ENCODE data around the gene OXA1L. TPM values are rescaled to one million over a fixed set of nuclear protein-coding genes. Genes with fewer than 3 reads are reported as not detected.

Gene OXA1L
- total and polyA plus RNA-seq, 2 of the 13 experiments (the other 11 are each of a cell fraction or from before 2014, with no cell fraction given) = 230 to 589 TPM

DNA sequence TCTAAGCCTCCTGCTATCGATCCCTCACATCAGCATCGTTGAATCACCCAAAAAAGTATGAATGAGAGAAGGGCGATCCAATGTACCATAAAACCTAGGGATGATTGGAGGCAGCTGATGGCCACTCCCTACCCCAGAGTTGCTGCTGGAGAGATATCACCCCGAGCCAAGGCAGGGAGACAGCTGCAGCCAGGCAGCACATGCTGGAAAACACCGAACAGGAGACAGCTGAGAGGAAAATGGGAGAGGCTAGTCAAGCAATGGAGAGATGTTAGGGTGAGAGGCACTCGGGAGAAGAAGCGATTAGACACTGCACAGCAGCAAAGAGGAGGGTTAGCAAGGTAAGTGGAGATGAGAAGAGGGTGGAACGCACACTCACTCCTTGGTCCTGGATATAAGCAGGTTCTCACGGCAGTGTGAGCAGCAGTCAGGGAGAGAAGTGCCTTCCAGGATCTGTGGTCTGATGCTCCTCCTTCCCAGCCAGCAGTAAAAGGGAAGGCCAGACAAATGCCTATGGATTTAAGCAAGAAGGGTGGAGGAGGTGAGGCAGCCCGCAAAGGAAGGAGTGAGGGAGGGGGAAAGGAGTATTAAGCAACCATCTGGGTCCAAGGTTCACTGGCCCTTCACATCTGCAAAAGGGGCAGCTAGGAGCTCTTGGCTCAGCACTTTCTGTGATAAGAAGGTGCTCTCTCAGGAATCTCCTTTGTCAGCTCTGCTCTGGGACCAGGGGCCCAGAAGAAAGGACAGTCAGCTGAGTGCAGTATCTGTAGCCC lies 48.6 kb downstream of the OXA1L start, which contains the start of gene SLC7A7 (continued):
- TF ChIP-seq, protein P1, sequence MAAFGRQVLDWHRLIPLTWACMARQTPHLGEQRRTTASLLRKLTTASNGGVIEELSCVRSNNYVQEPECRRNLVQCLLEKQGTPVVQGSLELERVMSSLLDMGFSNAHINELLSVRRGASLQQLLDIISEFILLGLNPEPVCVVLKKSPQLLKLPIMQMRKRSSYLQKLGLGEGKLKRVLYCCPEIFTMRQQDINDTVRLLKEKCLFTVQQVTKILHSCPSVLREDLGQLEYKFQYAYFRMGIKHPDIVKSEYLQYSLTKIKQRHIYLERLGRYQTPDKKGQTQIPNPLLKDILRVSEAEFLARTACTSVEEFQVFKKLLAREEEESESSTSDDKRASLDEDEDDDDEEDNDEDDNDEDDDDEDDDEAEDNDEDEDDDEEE (CRISPR knock-in tag; IDR thresholded peaks at IDR 0.05) = no peak; the same call in 1 of the 2 replicates
- TF ChIP-seq SMARCE1 (IDR thresholded peaks at IDR 0.05; ENCODE audit: borderline replicate concordance) (no peak), TCF12 (IDR thresholded peaks at IDR 0.05) (no peak), TCF12 (CRISPR knock-in tag; IDR thresholded peaks at IDR 0.05) (no peak), ZNF230 (CRISPR knock-in tag; IDR thresholded peaks at IDR 0.05) (0 out of 2 replicates have a peak, but pooled peaks have one; percentile 66), ZNF614 (CRISPR knock-in tag; IDR thresholded peaks at IDR 0.05; ENCODE audit: borderline replicate concordance) (peak; percentile 19; the same call in 1 of the 2 replicates), FOXO1 (CRISPR knock-in tag; IDR thresholded peaks at IDR 0.05) (0 out of 2 replicates have a peak, but pooled peaks have one; percentile 10), ZFYVE20 (CRISPR knock-in tag; IDR thresholded peaks at IDR 0.05; ENCODE audit: borderline replicate concordance, low read depth) (peak; percentile 83; the same call in 1 of the 2 replicates), CHCHD3 (CRISPR knock-in tag; IDR thresholded peaks at IDR 0.05) (0 out of 2 replicates have a peak, but pooled peaks have one; percentile 82), CEBPG (CRISPR knock-in tag; IDR thresholded peaks at IDR 0.05) (peak; percentile 91), KDM5A (IDR thresholded peaks at IDR 0.05; ENCODE audit: borderline replicate concordance, low read length) (no peak), ZFP90 (CRISPR knock-in tag; IDR thresholded peaks at IDR 0.05; ENCODE audit: borderline replicate concordance) (0 out of 2 replicates have a peak, but pooled peaks have one; percentile 33), GABPB1 (CRISPR knock-in tag; IDR thresholded peaks at IDR 0.05) (peak; percentile 17; the same call in 1 of the 2 replicates), ZNF326 (CRISPR knock-in tag; IDR thresholded peaks at IDR 0.05; ENCODE audit: borderline replicate concordance) (0 out of 2 replicates have a peak, but pooled peaks have one; percentile 20), ZFP1 (CRISPR knock-in tag; IDR thresholded peaks at IDR 0.05) (no peak), ZNF510 (CRISPR knock-in tag; IDR thresholded peaks at IDR 0.05; ENCODE audit: low read depth) (no peak), SP1 (IDR thresholded peaks at IDR 0.05) (no peak), SP1 (CRISPR knock-in tag; IDR thresholded peaks at IDR 0.05) (no peak)
- TF ChIP-seq, protein P2, sequence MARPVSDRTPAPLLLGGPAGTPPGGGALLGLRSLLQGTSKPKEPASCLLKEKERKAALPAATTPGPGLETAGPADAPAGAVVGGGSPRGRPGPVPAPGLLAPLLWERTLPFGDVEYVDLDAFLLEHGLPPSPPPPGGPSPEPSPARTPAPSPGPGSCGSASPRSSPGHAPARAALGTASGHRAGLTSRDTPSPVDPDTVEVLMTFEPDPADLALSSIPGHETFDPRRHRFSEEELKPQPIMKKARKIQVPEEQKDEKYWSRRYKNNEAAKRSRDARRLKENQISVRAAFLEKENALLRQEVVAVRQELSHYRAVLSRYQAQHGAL (CRISPR knock-in tag; IDR thresholded peaks at IDR 0.05; ENCODE audit: not compliant biosample characterization) = no peak
- TF ChIP-seq, protein P3, sequence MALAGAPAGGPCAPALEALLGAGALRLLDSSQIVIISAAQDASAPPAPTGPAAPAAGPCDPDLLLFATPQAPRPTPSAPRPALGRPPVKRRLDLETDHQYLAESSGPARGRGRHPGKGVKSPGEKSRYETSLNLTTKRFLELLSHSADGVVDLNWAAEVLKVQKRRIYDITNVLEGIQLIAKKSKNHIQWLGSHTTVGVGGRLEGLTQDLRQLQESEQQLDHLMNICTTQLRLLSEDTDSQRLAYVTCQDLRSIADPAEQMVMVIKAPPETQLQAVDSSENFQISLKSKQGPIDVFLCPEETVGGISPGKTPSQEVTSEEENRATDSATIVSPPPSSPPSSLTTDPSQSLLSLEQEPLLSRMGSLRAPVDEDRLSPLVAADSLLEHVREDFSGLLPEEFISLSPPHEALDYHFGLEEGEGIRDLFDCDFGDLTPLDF (CRISPR knock-in tag; IDR thresholded peaks at IDR 0.05) = no peak
- TF ChIP-seq, protein P4, sequence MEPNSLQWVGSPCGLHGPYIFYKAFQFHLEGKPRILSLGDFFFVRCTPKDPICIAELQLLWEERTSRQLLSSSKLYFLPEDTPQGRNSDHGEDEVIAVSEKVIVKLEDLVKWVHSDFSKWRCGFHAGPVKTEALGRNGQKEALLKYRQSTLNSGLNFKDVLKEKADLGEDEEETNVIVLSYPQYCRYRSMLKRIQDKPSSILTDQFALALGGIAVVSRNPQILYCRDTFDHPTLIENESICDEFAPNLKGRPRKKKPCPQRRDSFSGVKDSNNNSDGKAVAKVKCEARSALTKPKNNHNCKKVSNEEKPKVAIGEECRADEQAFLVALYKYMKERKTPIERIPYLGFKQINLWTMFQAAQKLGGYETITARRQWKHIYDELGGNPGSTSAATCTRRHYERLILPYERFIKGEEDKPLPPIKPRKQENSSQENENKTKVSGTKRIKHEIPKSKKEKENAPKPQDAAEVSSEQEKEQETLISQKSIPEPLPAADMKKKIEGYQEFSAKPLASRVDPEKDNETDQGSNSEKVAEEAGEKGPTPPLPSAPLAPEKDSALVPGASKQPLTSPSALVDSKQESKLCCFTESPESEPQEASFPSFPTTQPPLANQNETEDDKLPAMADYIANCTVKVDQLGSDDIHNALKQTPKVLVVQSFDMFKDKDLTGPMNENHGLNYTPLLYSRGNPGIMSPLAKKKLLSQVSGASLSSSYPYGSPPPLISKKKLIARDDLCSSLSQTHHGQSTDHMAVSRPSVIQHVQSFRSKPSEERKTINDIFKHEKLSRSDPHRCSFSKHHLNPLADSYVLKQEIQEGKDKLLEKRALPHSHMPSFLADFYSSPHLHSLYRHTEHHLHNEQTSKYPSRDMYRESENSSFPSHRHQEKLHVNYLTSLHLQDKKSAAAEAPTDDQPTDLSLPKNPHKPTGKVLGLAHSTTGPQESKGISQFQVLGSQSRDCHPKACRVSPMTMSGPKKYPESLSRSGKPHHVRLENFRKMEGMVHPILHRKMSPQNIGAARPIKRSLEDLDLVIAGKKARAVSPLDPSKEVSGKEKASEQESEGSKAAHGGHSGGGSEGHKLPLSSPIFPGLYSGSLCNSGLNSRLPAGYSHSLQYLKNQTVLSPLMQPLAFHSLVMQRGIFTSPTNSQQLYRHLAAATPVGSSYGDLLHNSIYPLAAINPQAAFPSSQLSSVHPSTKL (CRISPR knock-in tag; IDR thresholded peaks at IDR 0.05) = peak; percentile 60
- TF ChIP-seq, protein P5, sequence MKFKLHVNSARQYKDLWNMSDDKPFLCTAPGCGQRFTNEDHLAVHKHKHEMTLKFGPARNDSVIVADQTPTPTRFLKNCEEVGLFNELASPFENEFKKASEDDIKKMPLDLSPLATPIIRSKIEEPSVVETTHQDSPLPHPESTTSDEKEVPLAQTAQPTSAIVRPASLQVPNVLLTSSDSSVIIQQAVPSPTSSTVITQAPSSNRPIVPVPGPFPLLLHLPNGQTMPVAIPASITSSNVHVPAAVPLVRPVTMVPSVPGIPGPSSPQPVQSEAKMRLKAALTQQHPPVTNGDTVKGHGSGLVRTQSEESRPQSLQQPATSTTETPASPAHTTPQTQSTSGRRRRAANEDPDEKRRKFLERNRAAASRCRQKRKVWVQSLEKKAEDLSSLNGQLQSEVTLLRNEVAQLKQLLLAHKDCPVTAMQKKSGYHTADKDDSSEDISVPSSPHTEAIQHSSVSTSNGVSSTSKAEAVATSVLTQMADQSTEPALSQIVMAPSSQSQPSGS (CRISPR knock-in tag; IDR thresholded peaks at IDR 0.05) = 0 out of 2 replicates have a peak, but pooled peaks have one; percentile 48

Measured in HepG2 (cell line).